Left lobe of liver (tissue), 2 donors: ENCODE measurements around the gene PRM2. TPM values are rescaled to one million over a fixed set of nuclear protein-coding genes. Genes with fewer than 3 reads are reported as not detected.
"Not testable (repeated sequence)": the region's sequence is repeated elsewhere in the genome, so short reads cannot be mapped to it uniquely, and the experiment has no call there.

ENCODE experiments used
- ATAC-seq: fragments of 200-7000 bp; cut with Tn5 transposase; one replicate; pipeline ENCODE4 v1.9.1; 2020; ENCODE audit warnings: mild to moderate bottlenecking, moderate library complexity
- DNase-seq: peaks from one replicate; pipeline ENCODE4 v3.0.0-alpha.2; 2020; ENCODE audit warnings: low spot score
- total RNA-seq: library from RNA; stranded (reverse); gene quantifications from one replicate; pipeline ENCODE4 v1.2.1, GENCODE V29; 2021
- donor health status: DM: no; HTN: no; CAD: no; lungs with moderate emphysema.
- donor health status: DM: no; HTN: yes; CAD: no.

The PRM2 gene
- total RNA-seq, 1 donor from 2014 or later: not detected

GRCh38 chr16:11290102-11290893 lies 14.0 kb upstream of the PRM2 start:
- DNase-seq (no peak), ATAC-seq (no peak)

GRCh38 chr16:11289696-11290095 lies 13.4 kb upstream of the PRM2 start:
- not testable (repeated sequence) for DNase-seq, ATAC-seq

GRCh38 chr16:11289202-11289601 lies 12.9 kb upstream of the PRM2 start:
- ATAC-seq: no peak
- no peak for DNase-seq

GRCh38 chr16:11285842-11286241 lies 9.6 kb upstream of the PRM2 start:
- DNase-seq (no peak), ATAC-seq (no peak)

GRCh38 chr16:11283820-11284248 lies 7.6 kb upstream of the PRM2 start:
- no peak for DNase-seq
- ATAC-seq: no peak

- ATAC-seq: no peak
- DNase-seq: no peak
These were observed 4.6 kb upstream of the PRM2 start, which contains the start of gene PRM1 for GRCh38 chr16:11280616-11281522. TSS of gene PRM1 (minus strand) at chr16:11281330. CDS start at chr16:11281238, 92 bp downstream.

- DNase-seq (no peak), ATAC-seq (peak; percentile 49)
These were observed 2.7 kb upstream of the PRM2 start for GRCh38 chr16:11278681-11279628.

- DNase-seq: no peak
- no peak for ATAC-seq
These were observed 1.5 kb upstream of the PRM2 start for GRCh38 chr16:11277607-11278337.

- no peak for ATAC-seq
These were observed 765 bp upstream of the PRM2 start for GRCh38 chr16:11276896-11277593.

GRCh38 chr16:11274964-11275363 lies 1.3 kb downstream of the PRM2 start:
- DNase-seq: no peak
- no peak for ATAC-seq

More at GRCh38 chr16:11276896-11277593, 765 bp upstream of the PRM2 start:
- no peak for DNase-seq

- ATAC-seq (no peak), DNase-seq (no peak)
These were observed 2.5 kb downstream of the PRM2 start for GRCh38 chr16:11273721-11274324.

- ATAC-seq (no peak), DNase-seq (no peak)
These were observed 3.2 kb downstream of the PRM2 start, which contains the start of gene PRM3 for GRCh38 chr16:11272921-11273720. TSS of gene PRM3 (minus strand) at chr16:11273629. CDS start at chr16:11273595, 34 bp downstream.

GRCh38 chr16:11272484-11272883 lies 3.8 kb downstream of the PRM2 start:
- no peak for DNase-seq
- peak; percentile 31 for ATAC-seq

GRCh38 chr16:11271610-11272009 lies 4.7 kb downstream of the PRM2 start:
- DNase-seq (no peak), ATAC-seq (no peak)

- ATAC-seq: peak; percentile 40
- DNase-seq: no peak
These were observed 5.6 kb downstream of the PRM2 start for GRCh38 chr16:11270602-11271162.

- no peak for ATAC-seq
- no peak for DNase-seq
These were observed 7.3 kb downstream of the PRM2 start, which contains the start of gene TNP2 for GRCh38 chr16:11268921-11269375. TSS of gene TNP2 (minus strand) at chr16:11269325. CDS start at chr16:11269262, 63 bp downstream.

GRCh38 chr16:11265124-11265523 lies 11.2 kb downstream of the PRM2 start:
- no peak for ATAC-seq
- no peak for DNase-seq
